ENCODE data around the gene RXRA. TPM values are rescaled to one million over a fixed set of nuclear protein-coding genes. Genes with fewer than 3 reads are reported as not detected.

Gene RXRA
- polyA plus RNA-seq, 1 donor from 2014 or later, result 2.7 TPM

- H3K4me3 ChIP-seq (ENCODE audit: low read length), result no peak overlapping the region
- H3F3A ChIP-seq (ENCODE audit: insufficient read depth, low read length, poor library complexity, severe bottlenecking), result no peaks in the 10 kb centered on the region
- no peaks in the 10 kb centered on the region for H3K36me3 ChIP-seq (ENCODE audit: insufficient read depth, low read length)
- no peak overlapping the region for H2AFZ ChIP-seq (ENCODE audit: low read depth, low read length)
- H3K9me3 ChIP-seq (ENCODE audit: low read length), result no peaks in the 10 kb centered on the region
- no peak overlapping the region for H3K4me2 ChIP-seq (ENCODE audit: low read length)
- H3K27ac ChIP-seq (ENCODE audit: low read length), result no peak overlapping the region
- no peaks in the 10 kb centered on the region for H3K27me3 ChIP-seq (ENCODE audit: insufficient read depth, low read depth, low read length)
- H3K9ac ChIP-seq (ENCODE audit: low read length), result no peak overlapping the region
- no peaks in the 10 kb centered on the region for H3K9me2 ChIP-seq (ENCODE audit: insufficient read depth, low read length)
- no peaks in the 10 kb centered on the region for H4K20me1 ChIP-seq (ENCODE audit: insufficient read depth)
- no peak for TF ChIP-seq RAD21 (conservative IDR thresholded peaks at IDR 0.05)
- TF ChIP-seq POLR2AphosphoS5 (IDR thresholded peaks at IDR 0.05), result no peak
- no peak for TF ChIP-seq SMC3 (conservative IDR thresholded peaks at IDR 0.05; ENCODE audit: poor library complexity)
- TF ChIP-seq CTCF (IDR thresholded peaks at IDR 0.05; ENCODE audit: poor library complexity, severe bottlenecking), result no peak
- no peak for TF ChIP-seq EP300 (conservative IDR thresholded peaks at IDR 0.05; ENCODE audit: poor library complexity, severe bottlenecking)
- no peak for TF ChIP-seq EZH2 (IDR thresholded peaks at IDR 0.05; ENCODE audit: borderline replicate concordance, insufficient read depth, low read length, poor library complexity, severe bottlenecking)
- H3K79me2 ChIP-seq (replicated peaks; ENCODE audit: insufficient read depth, low read length), result no peaks in the 10 kb centered on the region
Observed at GRCh38 chr9:134420281-134420845, 94.1 kb downstream of the RXRA start.

GRCh38 chr9:134420974-134421432, 94.7 kb downstream of the RXRA start:
- Histone ChIP-seq H3K36me3 (ENCODE audit: insufficient read depth, low read length) (no peaks in the 10 kb centered on the region), H3K9me2 (ENCODE audit: insufficient read depth, low read length) (no peaks in the 10 kb centered on the region), H3K27me3 (ENCODE audit: insufficient read depth, low read depth, low read length) (no peaks in the 10 kb centered on the region), H3K79me2 (replicated peaks; ENCODE audit: insufficient read depth, low read length) (no peaks in the 10 kb centered on the region), H3K27ac (ENCODE audit: low read length) (no peak overlapping the region), H3K4me3 (ENCODE audit: low read length) (no peak overlapping the region), H3F3A (ENCODE audit: insufficient read depth, low read length, poor library complexity, severe bottlenecking) (no peaks in the 10 kb centered on the region), H3K4me2 (ENCODE audit: low read length) (no peak overlapping the region), H4K20me1 (ENCODE audit: insufficient read depth) (no peaks in the 10 kb centered on the region), H3K9ac (ENCODE audit: low read length) (no peak overlapping the region), H3K9me3 (ENCODE audit: low read length) (no peaks in the 10 kb centered on the region), H2AFZ (ENCODE audit: low read depth, low read length) (no peak overlapping the region)
- no peak for TF ChIP-seq MXI1 (conservative IDR thresholded peaks at IDR 0.05; ENCODE audit: poor library complexity, severe bottlenecking)
- TF ChIP-seq TAF1 (IDR thresholded peaks at IDR 0.05; ENCODE audit: low read depth), result no peak
- no peak for TF ChIP-seq EP300 (conservative IDR thresholded peaks at IDR 0.05; ENCODE audit: poor library complexity, severe bottlenecking)
- no peak for TF ChIP-seq CTCF (IDR thresholded peaks at IDR 0.05; ENCODE audit: poor library complexity, severe bottlenecking)
- no peak for TF ChIP-seq RAD21 (conservative IDR thresholded peaks at IDR 0.05)

- Histone ChIP-seq H3K27me3 (ENCODE audit: insufficient read depth, low read depth, low read length) (no peaks in the 10 kb centered on the region), H3K9me2 (ENCODE audit: insufficient read depth, low read length) (no peaks in the 10 kb centered on the region), H3F3A (ENCODE audit: insufficient read depth, low read length, poor library complexity, severe bottlenecking) (no peaks in the 10 kb centered on the region), H3K36me3 (ENCODE audit: insufficient read depth, low read length) (no peaks in the 10 kb centered on the region), H3K79me2 (replicated peaks; ENCODE audit: insufficient read depth, low read length) (no peaks in the 10 kb centered on the region), H3K27ac (ENCODE audit: low read length) (no peak overlapping the region), H2AFZ (ENCODE audit: low read depth, low read length) (no peak overlapping the region), H3K9ac (ENCODE audit: low read length) (no peak overlapping the region), H3K4me2 (ENCODE audit: low read length) (no peak overlapping the region), H3K4me3 (ENCODE audit: low read length) (no peak overlapping the region), H3K9me3 (ENCODE audit: low read length) (no peaks in the 10 kb centered on the region), H4K20me1 (ENCODE audit: insufficient read depth) (no peaks in the 10 kb centered on the region)
- no peak for TF ChIP-seq CTCF (IDR thresholded peaks at IDR 0.05; ENCODE audit: poor library complexity, severe bottlenecking)
- TF ChIP-seq EZH2 (IDR thresholded peaks at IDR 0.05; ENCODE audit: borderline replicate concordance, insufficient read depth, low read length, poor library complexity, severe bottlenecking), result no peak
- TF ChIP-seq EP300 (conservative IDR thresholded peaks at IDR 0.05; ENCODE audit: poor library complexity, severe bottlenecking), result no peak
- no peak for TF ChIP-seq POLR2AphosphoS5 (IDR thresholded peaks at IDR 0.05)
- TF ChIP-seq RAD21 (conservative IDR thresholded peaks at IDR 0.05), result no peak
Observed at GRCh38 chr9:134421888-134422287, 95.6 kb downstream of the RXRA start.
